ENCODE measurements around the gene MYOZ3. TPM values are rescaled to one million over a fixed set of nuclear protein-coding genes. Genes with fewer than 3 reads are reported as not detected.

MYOZ3 gene
- total RNA-seq, 2 donors from 2014 or later, result 2.0 to 3.5 TPM

GRCh38 chr5:150723845-150724244 lies 62.8 kb downstream of the MYOZ3 start:
- TF ChIP-seq, protein P1, sequence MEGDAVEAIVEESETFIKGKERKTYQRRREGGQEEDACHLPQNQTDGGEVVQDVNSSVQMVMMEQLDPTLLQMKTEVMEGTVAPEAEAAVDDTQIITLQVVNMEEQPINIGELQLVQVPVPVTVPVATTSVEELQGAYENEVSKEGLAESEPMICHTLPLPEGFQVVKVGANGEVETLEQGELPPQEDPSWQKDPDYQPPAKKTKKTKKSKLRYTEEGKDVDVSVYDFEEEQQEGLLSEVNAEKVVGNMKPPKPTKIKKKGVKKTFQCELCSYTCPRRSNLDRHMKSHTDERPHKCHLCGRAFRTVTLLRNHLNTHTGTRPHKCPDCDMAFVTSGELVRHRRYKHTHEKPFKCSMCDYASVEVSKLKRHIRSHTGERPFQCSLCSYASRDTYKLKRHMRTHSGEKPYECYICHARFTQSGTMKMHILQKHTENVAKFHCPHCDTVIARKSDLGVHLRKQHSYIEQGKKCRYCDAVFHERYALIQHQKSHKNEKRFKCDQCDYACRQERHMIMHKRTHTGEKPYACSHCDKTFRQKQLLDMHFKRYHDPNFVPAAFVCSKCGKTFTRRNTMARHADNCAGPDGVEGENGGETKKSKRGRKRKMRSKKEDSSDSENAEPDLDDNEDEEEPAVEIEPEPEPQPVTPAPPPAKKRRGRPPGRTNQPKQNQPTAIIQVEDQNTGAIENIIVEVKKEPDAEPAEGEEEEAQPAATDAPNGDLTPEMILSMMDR (IDR thresholded peaks at IDR 0.05), result no peak
- no peak for DNase-seq (ENCODE audit: low spot score)
- Histone ChIP-seq H3K4me3 (no peak overlapping the region), H3K4me1 (no peaks in the 10 kb centered on the region), H3K27me3 (no peaks in the 10 kb centered on the region), H3K36me3 (peaks cover 88% of the 10 kb centered on the region), H3K9me3 (no peaks in the 10 kb centered on the region), H3K27ac (no peak overlapping the region)

Other genes starting within 250 kb of the MYOZ3 start
- gene CD74, start 248.3 kb upstream of the MYOZ3 start, total RNA-seq, result 100 to 1,000 TPM; 268 to 424 TPM
- gene RPS14, start 211.5 kb upstream of the MYOZ3 start, total RNA-seq, result 1,000 to 10,000 TPM; 1,334 to 2,461 TPM
- 10 to 100 TPM; 81.4 to 91.8 TPM for gene NDST1, start 153.1 kb upstream of the MYOZ3 start, total RNA-seq
- gene SYNPO, start 20.6 kb upstream of the MYOZ3 start, total RNA-seq, result 100 to 1,000 TPM; 369 to 413 TPM
- gene RBM22, start 39.8 kb downstream of the MYOZ3 start, total RNA-seq, result 10 to 100 TPM; 26.0 to 29.5 TPM
- 10 to 100 TPM; 34.6 to 40.0 TPM for gene DCTN4, start 97.8 kb downstream of the MYOZ3 start, total RNA-seq
- gene SMIM3, start 117.5 kb downstream of the MYOZ3 start, total RNA-seq, result 10 to 100 TPM; 24.6 to 48.1 TPM
- gene IRGM, start 185.3 kb downstream of the MYOZ3 start, total RNA-seq, result not detected
- 1 to 10 TPM in 1 of 2 donors, under 1 TPM in 1; 0.74 to 1.6 TPM for gene ZNF300, start 243.7 kb downstream of the MYOZ3 start, total RNA-seq

All from right atrium auricular region (tissue), 2 donors.